ENCODE results near the gene INTS11.

DNA sequence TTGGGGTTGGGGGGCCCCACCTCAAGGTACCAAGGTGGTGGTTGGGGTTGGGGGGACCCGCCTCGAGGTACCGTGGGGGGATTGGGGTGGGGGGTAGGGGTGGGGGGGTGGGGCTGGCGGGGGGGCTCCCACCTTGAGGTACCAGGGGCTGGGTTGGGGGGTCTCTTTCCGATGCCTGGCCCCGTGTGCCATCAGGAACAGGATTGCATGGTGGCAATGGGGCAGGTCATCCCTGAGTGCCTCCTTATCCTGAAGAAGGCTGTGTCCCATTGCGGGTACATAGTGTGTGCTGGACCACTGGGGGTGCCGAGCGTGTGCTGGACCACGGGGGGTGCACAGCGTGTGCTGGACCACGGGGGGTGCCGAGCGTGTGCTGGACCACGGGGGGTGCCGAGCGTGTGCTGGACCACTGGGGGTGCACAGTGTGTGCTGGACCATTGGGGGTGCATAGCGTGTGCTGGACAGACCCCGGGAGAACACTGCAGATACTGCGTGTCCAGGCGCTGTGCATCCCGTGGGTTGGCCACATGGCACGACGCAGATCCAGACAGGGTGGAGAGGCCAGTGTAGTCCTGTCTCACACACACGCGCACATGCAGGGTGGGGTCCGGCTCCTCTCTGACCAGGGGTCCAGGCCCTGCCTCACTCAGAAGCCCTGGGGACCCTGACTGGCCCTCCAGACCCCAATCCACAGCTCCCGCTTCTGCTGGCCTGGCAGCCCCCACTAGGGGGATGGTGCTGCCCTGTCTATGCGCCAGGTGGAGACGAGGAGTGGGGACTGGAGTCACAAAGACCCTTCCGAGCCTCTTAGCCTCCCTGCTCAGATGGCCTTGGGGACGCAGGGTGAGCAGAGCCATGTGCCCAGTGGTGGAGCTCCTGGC is 40.0 kb downstream of the INTS11 start:
- TF ChIP-seq EZH2 (IDR thresholded peaks at IDR 0.05; ENCODE audit: insufficient read depth, low read length) (no peak), CTCF (IDR thresholded peaks at IDR 0.05; ENCODE audit: insufficient read depth, low read depth, low read length) (no peak)

Measured in astrocyte (in vitro differentiated cells and primary cell).